ENCODE measurements around the gene MACIR.
"Not testable (repeated sequence)": the region's sequence is repeated elsewhere in the genome, so short reads cannot be mapped to it uniquely, and the experiment has no call there.

The MACIR gene, protein sequence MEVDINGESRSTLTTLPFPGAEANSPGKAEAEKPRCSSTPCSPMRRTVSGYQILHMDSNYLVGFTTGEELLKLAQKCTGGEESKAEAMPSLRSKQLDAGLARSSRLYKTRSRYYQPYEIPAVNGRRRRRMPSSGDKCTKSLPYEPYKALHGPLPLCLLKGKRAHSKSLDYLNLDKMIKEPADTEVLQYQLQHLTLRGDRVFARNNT

DNA sequence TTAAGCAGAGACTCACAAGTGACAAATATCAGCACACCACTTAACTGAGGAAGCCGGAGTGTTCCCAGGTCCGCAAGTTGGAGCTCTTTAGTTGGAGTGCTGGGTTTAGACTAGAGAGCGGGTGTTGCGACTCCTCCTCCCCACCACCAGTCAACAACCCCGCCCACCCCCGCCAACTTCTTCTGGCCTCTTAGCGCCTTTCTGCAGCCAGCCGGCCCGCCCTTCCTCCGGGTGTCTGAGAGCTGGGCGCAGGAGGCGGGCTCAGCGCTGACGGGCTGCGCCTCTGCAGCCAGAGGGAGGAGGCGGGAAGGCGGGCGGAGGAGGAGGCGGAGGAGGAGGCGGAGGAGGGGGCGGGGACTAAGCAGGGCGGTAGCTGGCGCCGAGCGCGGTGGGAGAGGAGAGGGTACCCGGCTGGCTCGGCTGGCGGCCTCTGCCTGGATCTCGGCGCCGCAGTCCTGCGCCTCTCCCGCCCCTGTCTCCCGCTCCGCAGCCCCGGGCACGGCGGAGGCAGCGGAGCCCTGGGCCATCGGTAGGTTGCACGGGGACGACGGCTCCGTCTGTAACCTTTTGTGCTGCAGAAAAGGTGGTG is at the start of gene MACIR:
Gene MACIR (plus strand): TSS at position 396 of the 589 bp plus-strand sequence. CDS start 17,157 bp downstream, outside the sequence.
- peak; percentile 67 to 82 (median 70) for DNase-seq (ENCODE audit: low read depth in 2 of 3, low spot score in 2 of 3)

DNA sequence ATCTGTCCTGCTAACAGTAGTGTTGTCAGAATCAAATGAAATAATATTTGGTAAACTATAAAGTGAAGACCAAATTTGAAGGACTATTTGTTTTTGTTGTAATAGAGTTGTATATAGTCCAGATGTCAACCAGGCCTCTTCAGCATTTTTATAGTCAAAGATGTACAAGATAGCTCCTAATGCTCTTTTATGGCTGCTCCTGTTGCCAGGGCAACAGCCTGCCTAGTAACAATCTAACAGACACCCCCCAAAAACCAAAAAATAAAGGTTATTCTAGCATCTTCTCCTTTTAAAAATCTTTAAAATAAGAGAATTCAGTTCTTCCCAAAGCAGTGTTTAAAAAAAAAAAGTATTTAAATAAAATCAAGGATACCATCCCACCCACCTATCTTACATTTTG is 49.5 kb upstream of the MACIR start:
- no peak for DNase-seq (ENCODE audit: low read depth in 2 of 3, low spot score in 2 of 3)

DNA sequence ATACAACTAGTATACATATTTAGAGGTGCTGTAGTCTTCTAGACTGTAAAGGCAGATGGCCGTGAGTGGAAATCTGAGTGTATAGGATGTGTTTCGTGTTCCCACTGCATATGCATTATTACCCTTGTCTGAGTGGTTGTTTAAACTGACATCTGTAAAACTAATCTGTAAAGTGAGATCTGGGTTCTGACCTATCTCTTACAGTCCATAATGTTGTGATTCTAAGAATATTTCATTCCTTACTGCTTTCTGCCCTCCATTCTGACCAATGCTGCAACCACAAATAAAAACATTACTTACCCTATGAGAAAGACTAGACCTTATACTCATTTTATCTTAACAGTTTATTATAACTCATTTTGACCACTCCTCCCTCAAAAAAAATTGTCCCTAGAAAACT is 47.6 kb upstream of the MACIR start:
- DNase-seq (ENCODE audit: low read depth in 2 of 3, low spot score in 2 of 3) = no peak

- DNase-seq (ENCODE audit: low read depth in 2 of 3, low spot score in 2 of 3) = no peak
Observed at GRCh38 chr5:103211576-103212561, 46.7 kb upstream of the MACIR start.

- DNase-seq (ENCODE audit: low read depth in 2 of 3, low spot score in 2 of 3) = no peak
Observed at GRCh38 chr5:103216137-103216536, 42.4 kb upstream of the MACIR start.

DNA sequence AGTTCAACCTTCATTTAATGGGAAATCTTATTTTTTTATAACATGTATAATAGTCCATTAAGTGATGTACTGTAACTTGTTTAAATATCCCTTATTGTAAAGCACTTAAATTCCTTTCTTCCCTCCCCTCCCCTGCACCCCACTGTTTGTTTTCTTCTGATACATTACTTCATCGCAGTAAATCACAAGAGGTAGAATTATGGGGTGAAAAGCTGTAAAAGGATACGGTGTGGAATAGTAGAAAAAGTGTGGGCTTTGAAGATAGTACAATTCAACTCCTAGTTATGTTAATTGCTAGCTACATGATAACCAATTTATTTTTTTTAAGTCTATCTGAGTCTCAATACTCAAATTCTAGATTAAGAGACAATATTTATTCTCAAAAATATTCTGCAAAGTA is 41.9 kb upstream of the MACIR start:
- DNase-seq (ENCODE audit: low read depth in 2 of 3, low spot score in 2 of 3) = no peak

DNA sequence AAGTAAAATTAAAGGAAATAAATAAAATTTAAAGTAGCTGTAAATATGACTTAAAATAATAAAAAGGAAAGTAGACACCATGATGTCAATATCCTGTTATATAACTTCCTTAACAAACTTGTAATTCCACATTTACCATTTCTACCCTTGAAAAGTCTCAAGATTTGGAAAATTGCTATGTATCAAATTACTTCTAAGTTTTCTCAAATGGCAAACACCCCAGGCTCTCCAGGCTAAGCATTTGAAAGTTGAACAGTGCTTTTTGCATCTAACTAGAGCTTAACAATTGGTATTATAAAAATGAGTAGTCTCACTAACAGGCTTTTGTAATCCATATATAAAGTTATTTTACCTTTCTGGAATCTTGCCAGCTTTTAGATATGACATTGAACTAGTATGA is 41.5 kb upstream of the MACIR start:
- DNase-seq (ENCODE audit: low read depth in 2 of 3, low spot score in 2 of 3) = no peak

DNA sequence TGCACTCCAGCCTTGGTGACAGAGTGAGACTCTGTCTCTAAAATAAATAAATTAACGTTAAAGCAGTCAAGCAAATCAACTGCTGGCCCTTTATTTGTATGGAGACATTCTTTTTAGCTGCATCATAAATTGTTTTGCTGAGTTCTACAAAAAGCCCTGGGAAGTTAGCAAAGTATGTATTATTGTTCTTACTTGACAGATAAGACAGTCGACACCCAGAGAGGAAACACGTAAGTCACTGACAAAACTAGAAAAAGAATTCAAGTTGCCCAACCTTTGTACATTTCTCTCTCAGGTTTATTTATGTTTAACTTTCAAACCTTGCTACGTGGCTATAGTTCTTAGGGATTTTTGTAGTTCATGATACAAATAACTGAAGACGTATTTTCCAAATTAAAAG is 40.4 kb upstream of the MACIR start:
- no peak for DNase-seq (ENCODE audit: low read depth in 2 of 3, low spot score in 2 of 3)

GRCh38 chr5:103219074-103219473 is 39.5 kb upstream of the MACIR start:
- DNase-seq (ENCODE audit: low read depth in 2 of 3, low spot score in 2 of 3) = not testable (repeated sequence)

GRCh38 chr5:103223031-103223955 is 35.3 kb upstream of the MACIR start:
- DNase-seq (ENCODE audit: low read depth in 2 of 3, low spot score in 2 of 3) = no peak

DNA sequence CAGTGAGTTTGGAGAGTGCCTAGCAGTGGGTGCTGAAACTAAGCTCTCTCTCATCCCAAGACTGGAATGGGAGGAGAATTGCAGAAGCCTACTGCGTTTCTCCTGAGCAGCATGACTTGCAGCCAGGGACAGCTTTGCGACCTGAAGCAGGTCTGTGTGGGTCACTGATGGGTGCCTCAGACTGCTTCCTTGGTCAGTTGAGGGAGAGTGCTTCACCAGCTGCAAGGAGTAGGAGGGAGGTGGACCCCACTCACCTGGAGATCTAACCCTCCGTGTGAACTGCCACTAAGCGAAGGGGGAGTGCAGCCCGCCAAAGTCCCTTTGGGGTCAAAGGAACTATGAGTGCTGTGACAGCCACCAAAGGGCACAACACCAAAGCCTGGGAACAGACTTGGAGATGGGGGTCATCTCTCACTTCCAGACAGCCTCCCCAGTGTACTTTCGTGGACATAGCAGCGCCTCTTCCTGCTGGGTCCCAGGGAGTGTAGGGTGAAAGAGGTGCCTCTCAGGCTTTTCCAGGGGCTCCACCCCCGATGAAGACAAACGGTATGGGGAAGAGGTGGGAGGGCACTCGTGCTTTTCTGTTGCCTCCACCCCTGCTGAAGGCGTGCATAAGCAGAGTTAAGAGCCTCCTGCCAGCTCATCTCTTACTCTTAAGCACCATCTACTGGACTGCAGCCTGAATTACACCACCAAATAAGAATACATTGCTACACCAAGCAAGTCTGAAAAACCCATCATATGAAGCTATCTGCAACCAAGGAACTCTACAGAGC is 34.3 kb upstream of the MACIR start:
- DNase-seq (ENCODE audit: low read depth in 2 of 3, low spot score in 2 of 3) = no peak

- no peak for DNase-seq (ENCODE audit: low read depth in 2 of 3, low spot score in 2 of 3)
Observed at GRCh38 chr5:103224894-103225246, 33.7 kb upstream of the MACIR start.

- DNase-seq (ENCODE audit: low read depth in 2 of 3, low spot score in 2 of 3) = no peak
Observed at GRCh38 chr5:103228061-103228460, 30.5 kb upstream of the MACIR start.

GRCh38 chr5:103228588-103228987 is 30.0 kb upstream of the MACIR start:
- no peak for DNase-seq (ENCODE audit: low read depth in 2 of 3, low spot score in 2 of 3)

- DNase-seq (ENCODE audit: low read depth in 2 of 3, low spot score in 2 of 3) = no peak
Observed at GRCh38 chr5:103232393-103232999, 26.1 kb upstream of the MACIR start.

DNA sequence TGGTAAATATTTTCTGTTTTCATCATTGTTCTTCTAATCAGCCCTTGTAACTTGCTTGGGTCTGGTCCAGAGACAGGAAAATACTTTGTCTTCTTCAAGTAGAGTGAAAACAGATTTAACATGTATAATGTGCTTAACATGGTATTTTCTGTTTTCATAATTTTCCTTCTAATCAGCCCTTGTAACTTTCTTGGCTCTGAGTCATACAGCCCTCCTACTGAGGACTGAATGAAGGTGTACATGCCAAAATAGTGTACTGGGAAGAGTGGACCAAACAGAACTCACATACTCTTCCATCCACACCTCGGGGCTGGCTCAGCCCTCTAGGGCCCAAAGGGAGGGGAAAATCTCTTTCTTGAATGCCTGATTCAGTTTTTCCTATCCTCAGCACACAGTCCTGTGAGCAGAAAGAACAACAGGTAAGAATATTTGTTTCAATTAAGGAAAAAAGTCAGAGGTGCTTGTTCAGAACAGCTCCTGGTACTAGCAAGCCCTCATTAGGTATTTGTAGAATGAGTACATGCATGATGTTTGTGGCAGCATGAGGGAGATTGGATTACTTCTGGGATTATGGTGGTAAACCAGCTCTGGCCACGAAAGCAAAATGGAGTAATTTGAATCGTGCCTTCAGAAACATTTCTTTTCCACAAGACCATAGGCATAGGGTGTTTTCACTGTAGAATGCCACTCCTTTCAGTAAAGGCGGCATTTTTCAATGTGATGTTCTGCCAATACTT is 24.2 kb upstream of the MACIR start:
- no peak for DNase-seq (ENCODE audit: low read depth in 2 of 3, low spot score in 2 of 3)

DNA sequence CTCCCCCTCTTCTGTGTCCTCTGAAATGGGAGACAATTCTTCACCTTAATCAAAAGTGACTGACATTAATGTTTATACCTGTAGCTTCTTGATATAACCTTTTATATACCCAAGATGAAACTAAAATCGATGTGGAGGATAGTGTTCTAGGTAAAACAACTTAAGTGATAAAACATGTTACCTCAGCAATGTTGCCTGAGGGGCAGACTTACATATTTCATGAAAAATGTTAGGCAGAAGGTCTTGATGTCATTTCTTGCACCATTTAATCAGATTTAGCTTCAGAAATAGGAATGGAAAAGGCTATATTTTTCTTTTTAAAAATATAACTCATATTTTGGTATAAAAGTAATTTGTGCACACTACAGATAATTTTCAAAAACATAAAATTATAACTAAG is 22.7 kb upstream of the MACIR start:
- no peak for DNase-seq (ENCODE audit: low read depth in 2 of 3, low spot score in 2 of 3)

DNA sequence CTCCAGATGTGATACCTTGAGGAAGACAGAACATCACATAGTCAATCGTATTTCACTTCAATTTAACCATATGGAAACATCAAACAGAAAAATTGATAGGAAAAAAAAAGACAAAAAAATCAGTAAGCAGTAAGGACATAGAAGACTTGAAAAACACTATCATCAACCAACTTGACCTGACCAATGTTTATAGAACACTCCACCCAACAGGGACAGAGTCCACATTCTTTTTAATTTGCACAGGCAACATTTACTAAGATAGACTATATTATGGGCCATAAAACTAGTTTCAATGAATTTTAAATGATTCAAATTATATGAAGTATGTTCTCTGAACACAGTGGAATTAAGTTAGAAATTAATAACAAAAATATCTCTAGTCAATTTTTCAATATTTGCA is 20.8 kb upstream of the MACIR start:
- no peak for DNase-seq (ENCODE audit: low read depth in 2 of 3, low spot score in 2 of 3)

GRCh38 chr5:103243665-103244064 is 14.9 kb upstream of the MACIR start:
- DNase-seq (ENCODE audit: low read depth in 2 of 3, low spot score in 2 of 3) = no peak
